PC-9 (cell line): ENCODE results near the gene ATP13A3. TPM values are rescaled to one million over a fixed set of nuclear protein-coding genes. Genes with fewer than 3 reads are reported as not detected.

Experiments used
- BruUV-seq: library from RNA; stranded (reverse); fragments of 400-500 nt; replicated peaks from 2 replicates; lab custom pipeline; 2021; lab: Mats Ljungman, UMichigan
- CTCF ChIA-PET: fragments of 300-600 bp; sonication (Branson Sonifier 250); formaldehyde crosslinking; loops from one replicate; lab custom pipeline; 2022; ENCODE audit warnings: antibody characterized with exemption; lab: Charles Lee
- POLR2A ChIA-PET: fragments of 300-600 bp; sonication (Branson Sonifier 250); formaldehyde crosslinking; loops from one replicate; lab custom pipeline; 2022; ENCODE audit warnings: antibody characterized with exemption; ENCODE audit not compliant: unreplicated experiment; lab: Charles Lee
- DNase-seq, 2 experiments: peaks; one replicate each; pipeline versions ENCODE4 v3.0.0 to v3.0.0-alpha.2; 2015 to 2022; ENCODE audit warnings: mixed read lengths in 1 of 2
- H2AFZ ChIP-seq: fragments of 200-600 bp; sonication (generic); 2 replicates; pipeline ENCODE4 v1.8.1; 2017; ENCODE audit warnings: antibody characterized with exemption
- H3F3A ChIP-seq: fragments of 200-600 bp; sonication (generic); 2 replicates; pipeline ENCODE4 v1.8.1; 2017; ENCODE audit warnings: antibody characterized with exemption, mild to moderate bottlenecking, low read depth; ENCODE audit not compliant: insufficient read depth
- H3K27ac ChIP-seq: fragments of 200-600 bp; sonication (generic); 2 replicates; pipeline ENCODE4 v1.6.1; 2016; ENCODE audit warnings: mixed run types
- H3K27me3 ChIP-seq: fragments of 200-600 bp; sonication (generic); 2 replicates; pipeline ENCODE4 v1.6.1; 2016; ENCODE audit warnings: low read depth, mixed run types; ENCODE audit not compliant: insufficient read depth
- H3K36me3 ChIP-seq: fragments of 200-600 bp; sonication (generic); 2 replicates; pipeline ENCODE4 v1.6.1; 2016; ENCODE audit warnings: low read depth, mixed run types
- H3K4me1 ChIP-seq: fragments of 200-600 bp; sonication (generic); replicated peaks from 2 replicates; pipeline ENCODE4 v1.6.1; 2016; ENCODE audit warnings: mixed run types; ENCODE audit not compliant: insufficient read depth
- H3K4me2 ChIP-seq: fragments of 200-600 bp; sonication (generic); 2 replicates; pipeline ENCODE4 v1.6.1; 2017; ENCODE audit warnings: mixed run types
- H3K4me3 ChIP-seq: fragments of 200-600 bp; sonication (generic); 2 replicates; pipeline ENCODE4 v1.6.1; 2016; ENCODE audit warnings: mixed run types
- H3K79me2 ChIP-seq: fragments of 200-600 bp; sonication (generic); 2 replicates; pipeline ENCODE4 v1.6.1; 2017; ENCODE audit warnings: low read depth, mixed run types
- H3K9me2 ChIP-seq: fragments of 200-600 bp; sonication (generic); 2 replicates; pipeline ENCODE4 v1.8.1; 2017; ENCODE audit warnings: mild to moderate bottlenecking; ENCODE audit not compliant: insufficient read depth
- H3K9me3 ChIP-seq: fragments of 200-600 bp; sonication (generic); 2 replicates; pipeline ENCODE4 v1.8.1; 2016; ENCODE audit warnings: low read depth; ENCODE audit not compliant: insufficient read depth
- H4K20me1 ChIP-seq: fragments of 200-600 bp; sonication (generic); 2 replicates; pipeline ENCODE4 v1.8.1; 2017; ENCODE audit not compliant: insufficient read depth
- CTCF ChIP-seq: fragments of 200-600 bp; sonication (generic); conservative IDR thresholded peaks from 2 replicates; pipeline ENCODE4 v1.6.1; 2017; ENCODE audit warnings: mixed run types, antibody characterized with exemption, mild to moderate bottlenecking, moderate library complexity
- EZH2 ChIP-seq: fragments of 200-600 bp; sonication (generic); IDR thresholded peaks from 2 replicates; pipeline ENCODE4 v1.8.0; 2017; ENCODE audit warnings: antibody characterized with exemption, low read depth
- intact Hi-C: fragments of 100-400 bp; cut with micrococcal nuclease; formaldehyde crosslinking; loops from one replicate; pipeline ENCODE4 v1.10.0; 2022; ENCODE audit not compliant: unreplicated experiment
- total RNA-seq: library from RNA; stranded (reverse); gene quantifications from 2 replicates; pipeline ENCODE4 v1.2.3, GENCODE V29; 2021

The ATP13A3 gene
- total RNA-seq, 1 experiment from 2014 or later: 242 TPM

- Histone ChIP-seq H3K4me1 (no peaks in the 10 kb centered on the region), H3K4me2 (no peak overlapping the region), H3K9me2 (no peaks in the 10 kb centered on the region), H3K27me3 (peaks cover 33% of the 10 kb centered on the region), H3K4me3 (no peak overlapping the region), H3K9me3 (no peaks in the 10 kb centered on the region), H3K27ac (no peak overlapping the region), H3F3A (no peaks in the 10 kb centered on the region), H4K20me1 (no peaks in the 10 kb centered on the region), H2AFZ (no peak overlapping the region), H3K36me3 (no peaks in the 10 kb centered on the region), H3K79me2 (no peaks in the 10 kb centered on the region)
- CTCF ChIA-PET: no interaction called here
- intact Hi-C loops: no loop called here
- no peak for DNase-seq
- POLR2A ChIA-PET: interaction anchor here (0.5 kb wide), 1 partner anchor 15 kb away, joined by 3 read pairs; no protein-coding TSS in a partner anchor
- no TSS peak for BruUV-seq
- TF ChIP-seq CTCF (no peak), EZH2 (no peak)
These were observed 106.5 kb downstream of the ATP13A3 start for GRCh38 chr3:194380326-194380725.

GRCh38 chr3:194379651-194380050, 107.2 kb downstream of the ATP13A3 start:
- intact Hi-C loops: no loop called here
- H3K4me1 ChIP-seq: no peaks in the 10 kb centered on the region
- no peaks in the 10 kb centered on the region for H3K36me3 ChIP-seq
- no peaks in the 10 kb centered on the region for H4K20me1 ChIP-seq
- H3F3A ChIP-seq: no peaks in the 10 kb centered on the region
- no peak overlapping the region for H3K4me2 ChIP-seq
- CTCF ChIA-PET: interaction anchor here (0.6 kb wide), 1 partner anchor 36 kb away, joined by 4 read pairs; no protein-coding TSS in a partner anchor
- DNase-seq: no peak
- BruUV-seq: no TSS peak
- H3K27me3 ChIP-seq: peaks cover 33% of the 10 kb centered on the region
- no peaks in the 10 kb centered on the region for H3K9me3 ChIP-seq
- POLR2A ChIA-PET: no interaction called here
- no peak overlapping the region for H3K4me3 ChIP-seq
- H3K79me2 ChIP-seq: no peaks in the 10 kb centered on the region
- no peaks in the 10 kb centered on the region for H3K9me2 ChIP-seq
- H3K27ac ChIP-seq: no peak overlapping the region
- H2AFZ ChIP-seq: no peak overlapping the region
- TF ChIP-seq CTCF (no peak), EZH2 (no peak)

DNA sequence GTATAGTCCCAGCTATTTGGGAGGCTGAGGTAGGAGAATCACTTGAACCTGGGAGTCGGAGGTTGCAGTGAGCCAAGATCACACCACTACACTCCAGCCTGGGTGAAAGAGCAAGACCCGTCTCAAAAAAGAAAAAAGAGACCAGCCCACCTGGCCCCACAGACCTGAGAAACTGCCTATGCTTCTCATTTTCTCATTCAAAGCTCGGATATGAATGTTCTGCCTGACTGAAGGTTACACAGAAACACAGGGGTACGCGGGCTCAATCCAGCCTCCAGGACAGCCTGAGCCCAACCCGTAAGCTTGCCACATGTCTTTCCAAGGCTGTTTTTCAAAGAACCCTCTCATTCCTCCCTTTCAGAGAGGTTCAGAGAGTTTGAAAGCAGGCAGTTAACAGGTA, 107.6 kb downstream of the ATP13A3 start:
- Histone ChIP-seq H3K9me2 (no peaks in the 10 kb centered on the region), H3K27ac (no peak overlapping the region), H3K36me3 (no peaks in the 10 kb centered on the region), H3K79me2 (no peaks in the 10 kb centered on the region), H3K4me1 (no peaks in the 10 kb centered on the region), H3K27me3 (peaks cover 33% of the 10 kb centered on the region), H3K9me3 (no peaks in the 10 kb centered on the region), H4K20me1 (no peaks in the 10 kb centered on the region), H3K4me3 (no peak overlapping the region), H3K4me2 (no peak overlapping the region), H3F3A (no peaks in the 10 kb centered on the region), H2AFZ (no peak overlapping the region)
- BruUV-seq: no TSS peak
- TF ChIP-seq EZH2 (no peak), CTCF (no peak)
- POLR2A ChIA-PET: no interaction called here
- DNase-seq: no peak
- CTCF ChIA-PET: interaction anchor here (0.6 kb wide), 1 partner anchor 36 kb away, joined by 4 read pairs; no protein-coding TSS in a partner anchor
- intact Hi-C loops: no loop called here
